Lower lobe of right lung (tissue), 2 donors: ENCODE results near the gene VCP. TPM values are rescaled to one million over a fixed set of nuclear protein-coding genes. Genes with fewer than 3 reads are reported as not detected.

Experiments used
- ATAC-seq, 2 donors: fragments of 200-7000 bp; cut with Tn5 transposase; one replicate each; pipeline ENCODE4 v1.9.1; 2020 to 2022; ENCODE audit warnings: mild to moderate bottlenecking in 2 of 2, moderate library complexity in 2 of 2
- DNase-seq: peaks from one replicate; pipeline ENCODE4 v3.0.0-alpha.2; 2020
- H3K27ac ChIP-seq: fragments of 200-600 bp; one replicate; pipeline ENCODE4 v1.8.0; 2022
- H3K27me3 ChIP-seq: fragments of 200-600 bp; one replicate; pipeline ENCODE4 v1.8.0; 2022; ENCODE audit warnings: low read depth
- H3K36me3 ChIP-seq: fragments of 200-600 bp; one replicate; pipeline ENCODE4 v1.8.0; 2022; ENCODE audit warnings: mild to moderate bottlenecking
- H3K4me1 ChIP-seq: fragments of 200-600 bp; one replicate; pipeline ENCODE4 v1.8.0; 2022
- H3K4me3 ChIP-seq: fragments of 200-600 bp; one replicate; pipeline ENCODE4 v1.8.0; 2022; ENCODE audit warnings: mild to moderate bottlenecking
- H3K9me3 ChIP-seq: fragments of 200-600 bp; one replicate; pipeline ENCODE4 v1.8.0; 2022
- intact Hi-C: fragments of 100-400 bp; cut with DNase I; formaldehyde crosslinking; loops from one replicate; pipeline ENCODE4 v1.11.0; 2022
- total RNA-seq: library from RNA; stranded (reverse); fragmentation: NEBNext Ultra II Directional; extraction: Animal tissue kit (Norgen Biotek cat#: 25700); gene quantifications from one replicate; pipeline ENCODE4 v1.2.1, GENCODE V29; 2021
- TF ChIP-seq, protein P1 (sequence below): fragments of 200-600 bp; IDR thresholded peaks from one replicate; pipeline ENCODE4 v1.8.0; 2022; ENCODE audit warnings: antibody characterized with exemption, mild to moderate bottlenecking
- donor health status: DM: no; HTN: yes; CAD: no; lungs with severe emphysema.

VCP gene
- total RNA-seq, 1 donor from 2014 or later, result 175 TPM

GRCh38 chr9:35085078-35085477 lies 12.7 kb upstream of the VCP start:
- H3K27ac ChIP-seq, result no peak overlapping the region
- no peak overlapping the region for H3K4me3 ChIP-seq
- DNase-seq, result no peak
- H3K4me1 ChIP-seq, result peaks cover 7% of the 10 kb centered on the region
- TF ChIP-seq, protein P1, sequence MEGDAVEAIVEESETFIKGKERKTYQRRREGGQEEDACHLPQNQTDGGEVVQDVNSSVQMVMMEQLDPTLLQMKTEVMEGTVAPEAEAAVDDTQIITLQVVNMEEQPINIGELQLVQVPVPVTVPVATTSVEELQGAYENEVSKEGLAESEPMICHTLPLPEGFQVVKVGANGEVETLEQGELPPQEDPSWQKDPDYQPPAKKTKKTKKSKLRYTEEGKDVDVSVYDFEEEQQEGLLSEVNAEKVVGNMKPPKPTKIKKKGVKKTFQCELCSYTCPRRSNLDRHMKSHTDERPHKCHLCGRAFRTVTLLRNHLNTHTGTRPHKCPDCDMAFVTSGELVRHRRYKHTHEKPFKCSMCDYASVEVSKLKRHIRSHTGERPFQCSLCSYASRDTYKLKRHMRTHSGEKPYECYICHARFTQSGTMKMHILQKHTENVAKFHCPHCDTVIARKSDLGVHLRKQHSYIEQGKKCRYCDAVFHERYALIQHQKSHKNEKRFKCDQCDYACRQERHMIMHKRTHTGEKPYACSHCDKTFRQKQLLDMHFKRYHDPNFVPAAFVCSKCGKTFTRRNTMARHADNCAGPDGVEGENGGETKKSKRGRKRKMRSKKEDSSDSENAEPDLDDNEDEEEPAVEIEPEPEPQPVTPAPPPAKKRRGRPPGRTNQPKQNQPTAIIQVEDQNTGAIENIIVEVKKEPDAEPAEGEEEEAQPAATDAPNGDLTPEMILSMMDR, result no peak
- H3K9me3 ChIP-seq, result no peaks in the 10 kb centered on the region
- intact Hi-C loops, result no loop called here
- no peaks in the 10 kb centered on the region for H3K27me3 ChIP-seq
- ATAC-seq, result no peak
- peaks cover 30% of the 10 kb centered on the region for H3K36me3 ChIP-seq

DNA sequence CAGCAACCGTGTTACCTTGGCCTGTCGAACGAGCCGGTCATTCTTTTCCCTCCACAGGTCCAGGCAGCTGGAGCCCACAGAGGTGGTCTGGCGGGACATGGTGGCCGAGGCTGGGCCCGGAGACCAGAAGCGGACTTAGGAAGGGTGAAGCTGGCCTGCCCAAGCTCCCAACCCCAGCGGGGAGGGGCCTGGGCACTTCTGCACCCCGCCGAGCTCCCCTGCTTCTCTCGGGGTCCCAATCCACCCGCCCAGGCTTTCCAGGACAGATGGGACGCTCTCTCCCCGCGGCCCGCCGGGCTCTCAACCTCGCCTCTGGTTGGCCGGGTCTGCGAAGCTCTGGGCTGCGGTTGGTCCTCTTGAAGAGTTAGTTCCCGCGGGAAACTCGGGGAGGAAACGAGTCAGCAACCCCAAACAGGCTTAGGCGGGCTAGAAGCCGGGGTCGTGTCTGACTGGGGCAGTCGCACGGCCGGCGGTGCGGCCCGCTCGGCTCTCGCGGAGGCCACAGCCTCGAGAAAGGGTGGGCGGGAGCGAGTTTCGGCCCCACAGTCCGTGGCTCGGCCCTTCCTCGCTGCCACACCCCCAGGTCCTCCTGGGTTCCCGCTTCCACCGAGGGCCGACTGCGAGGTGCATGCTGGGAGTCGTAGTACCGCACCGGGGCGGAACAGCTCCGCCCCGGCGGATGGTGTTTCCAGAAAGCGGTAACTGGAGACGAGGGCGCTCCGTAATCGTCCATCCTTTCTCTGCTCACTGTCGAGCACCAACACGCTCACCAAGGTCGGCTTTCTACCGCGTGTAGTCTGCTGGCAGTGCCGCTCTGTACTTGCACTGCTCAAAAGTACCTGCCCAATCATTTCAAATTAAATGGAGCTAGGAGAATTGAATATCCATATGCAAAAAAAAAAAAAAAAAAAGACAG lies 7.3 kb upstream of the VCP start, which contains the start of gene FANCG:
TSS of gene FANCG (minus strand) at position 517 of the 916 bp plus-strand sequence. CDS start at position 99, 418 bp downstream.
- Histone ChIP-seq H3K4me3 (peak within 1 kb of the TSS; percentile 84), H3K4me1 (peaks cover 21% of the 10 kb centered on the region), H3K27ac (peak within 1 kb of the TSS; percentile 75), H3K36me3 (no peaks in the 10 kb centered on the region), H3K27me3 (no peaks in the 10 kb centered on the region), H3K9me3 (no peaks in the 10 kb centered on the region)
- intact Hi-C loops, result no loop called here
- peak; percentile 97 to 99 for ATAC-seq
- peak; percentile 95 for DNase-seq
- TF ChIP-seq, protein P1, result no peak

- Histone ChIP-seq H3K36me3 (no peaks in the 10 kb centered on the region), H3K4me1 (peaks cover 21% of the 10 kb centered on the region), H3K27me3 (no peaks in the 10 kb centered on the region), H3K4me3 (peak overlapping the region; percentile 84), H3K27ac (peak overlapping the region; percentile 75), H3K9me3 (no peaks in the 10 kb centered on the region)
- no peak for DNase-seq
- TF ChIP-seq, protein P1, result no peak
- intact Hi-C loops, result no loop called here
- ATAC-seq, result no peak
These were observed 6.6 kb upstream of the VCP start for GRCh38 chr9:35079041-35079425.

- intact Hi-C loops, result no loop called here
- no peak for DNase-seq
These were observed 5.6 kb upstream of the VCP start for GRCh38 chr9:35078066-35078465.

GRCh38 chr9:35076848-35077247 lies 4.4 kb upstream of the VCP start:
- TF ChIP-seq, protein P1, result no peak
- Histone ChIP-seq H3K9me3 (no peaks in the 10 kb centered on the region), H3K4me1 (peaks cover 27% of the 10 kb centered on the region), H3K4me3 (no peak overlapping the region), H3K27me3 (no peaks in the 10 kb centered on the region), H3K27ac (no peak overlapping the region), H3K36me3 (no peaks in the 10 kb centered on the region)
- ATAC-seq (no peak), DNase-seq (no peak)
- intact Hi-C loops, result no loop called here

More at GRCh38 chr9:35078066-35078465, 5.6 kb upstream of the VCP start:
- no peak overlapping the region for H3K27ac ChIP-seq
- H3K4me1 ChIP-seq, result peaks cover 25% of the 10 kb centered on the region
- H3K27me3 ChIP-seq, result no peaks in the 10 kb centered on the region
- H3K36me3 ChIP-seq, result no peaks in the 10 kb centered on the region
- H3K9me3 ChIP-seq, result no peaks in the 10 kb centered on the region
- H3K4me3 ChIP-seq, result no peak overlapping the region
- TF ChIP-seq, protein P1, result no peak
- ATAC-seq, result no peak
